ENCODE measurements around the gene MARCHF10.

GRCh38 chr17:62696726-62697490, 111.2 kb downstream of the MARCHF10 start:
- TF ChIP-seq CTCF (conservative IDR thresholded peaks at IDR 0.05 in 1 of 2, IDR thresholded peaks at IDR 0.05 in 1 of 2; ENCODE audit: low read depth in 1 of 2, low read length in 2 of 2) = no peak
- no peak for TF ChIP-seq EZH2 (IDR thresholded peaks at IDR 0.05; ENCODE audit: low read length, missing control alignments)

Measured in fibroblast of lung (primary cell).